ENCODE data around the gene VPREB3. TPM values are rescaled to one million over a fixed set of nuclear protein-coding genes. Genes with fewer than 3 reads are reported as not detected.
A peak's percentile ranks its signal among the peaks of the same experiment; 100 is the strongest.

Gene VPREB3
- total and polyA plus RNA-seq, 10 of the 15 experiments (the other 5 are each of a cell fraction or from before 2014, with no cell fraction given) = 0.75 to 79.5 (median 23.8) TPM

DNA sequence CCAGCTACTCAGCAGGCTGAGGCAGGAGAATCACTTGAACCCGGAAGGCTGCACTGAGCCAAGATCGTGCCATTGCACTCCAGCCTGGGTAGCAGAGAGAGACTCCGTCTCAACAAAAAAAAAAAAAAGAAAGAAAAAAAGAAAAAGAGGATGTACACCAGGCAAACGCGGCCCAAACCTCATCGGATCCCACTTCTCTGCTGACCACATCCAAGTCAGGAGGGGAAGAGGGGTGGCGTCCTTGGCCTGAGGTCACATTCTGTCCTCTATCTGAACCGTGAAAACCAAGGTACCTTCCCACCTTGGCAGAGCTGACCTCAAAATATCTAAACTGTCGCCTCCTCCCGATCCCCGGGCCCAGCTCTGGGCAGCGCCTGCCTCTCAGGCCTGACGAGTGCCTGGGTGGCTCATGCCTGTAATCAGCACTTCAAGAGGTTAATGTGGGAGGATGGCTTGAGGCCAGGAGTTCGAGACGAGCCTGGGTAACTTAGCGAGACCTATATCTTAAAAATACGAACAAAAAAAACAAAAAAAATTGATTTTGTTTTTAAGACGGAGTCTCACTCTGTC, 38.3 kb downstream of the VPREB3 start:
- Histone ChIP-seq H3K9me3 (replicated peaks; ENCODE audit: control insufficient read depth, insufficient read depth, low read length) (no peaks in the 10 kb centered on the region), H4K20me1 (ENCODE audit: control insufficient read depth, insufficient read depth) (no peaks in the 10 kb centered on the region), H2AFZ (ENCODE audit: control insufficient read depth, low read depth, low read length) (no peak overlapping the region), H3K9ac (ENCODE audit: control insufficient read depth, insufficient read depth, low read length) (peak overlapping the region; percentile 92), H3K4me3 (peak overlapping the region; percentile 83), H3K79me2 (ENCODE audit: control insufficient read depth, insufficient read depth, low read length) (peaks cover 12% of the 10 kb centered on the region), H3K27ac (ENCODE audit: control insufficient read depth, insufficient read depth) (no peak overlapping the region), H3K27me3 (replicated peaks in 1 of 2; ENCODE audit: control insufficient read depth in 2 of 2, insufficient read depth in 2 of 2, low read length in 1 of 2) (no peaks in the 10 kb centered on the region), H3K4me1 (ENCODE audit: control insufficient read depth, insufficient read depth, low read length) (peaks cover 14% of the 10 kb centered on the region), H3K4me2 (ENCODE audit: control insufficient read depth, insufficient read depth) (peak overlapping the region; percentile 76), H3K36me3 (ENCODE audit: control insufficient read depth in 2 of 2, insufficient read depth in 2 of 2, low read length in 1 of 2) (peaks cover 7 to 16% of the 10 kb centered on the region in 2 experiments; a peak in 3 of 4 replicates)
- ChIA-PET SMC1A (ENCODE audit: uncharacterized antibody, unreplicated experiment) (interaction anchor here (0.9 to 1.6 kb wide), 4 partner anchors 17 to 141 kb away, joined by 3 to 6 read pairs (median 3); partner anchors contain the start of gene SLC2A11), RAD21 (ENCODE audit: unreplicated experiment) (interaction anchor here (1.1 to 2.1 kb wide), 3 partner anchors 12 to 130 kb away, joined by 3 to 7 read pairs (median 3); partner anchors contain the start of gene ZNF70), CTCF (interaction anchor here (1.3 to 1.6 kb wide), 2 partner anchors 33 to 52 kb away, joined by 3 to 8 read pairs; partner anchors contain the start of gene CHCHD10), POLR2A (interaction anchor here (0.7 to 2.7 kb wide), 4 partner anchors 34 to 133 kb away, joined by 3 to 12 read pairs (median 3); partner anchors contain the start of gene ZNF70)
- DNase-seq (ENCODE audit: low read depth, low spot score) (no peak), ATAC-seq (peak; percentile 34), FAIRE-seq (no peak)
- TF ChIP-seq, protein P1, sequence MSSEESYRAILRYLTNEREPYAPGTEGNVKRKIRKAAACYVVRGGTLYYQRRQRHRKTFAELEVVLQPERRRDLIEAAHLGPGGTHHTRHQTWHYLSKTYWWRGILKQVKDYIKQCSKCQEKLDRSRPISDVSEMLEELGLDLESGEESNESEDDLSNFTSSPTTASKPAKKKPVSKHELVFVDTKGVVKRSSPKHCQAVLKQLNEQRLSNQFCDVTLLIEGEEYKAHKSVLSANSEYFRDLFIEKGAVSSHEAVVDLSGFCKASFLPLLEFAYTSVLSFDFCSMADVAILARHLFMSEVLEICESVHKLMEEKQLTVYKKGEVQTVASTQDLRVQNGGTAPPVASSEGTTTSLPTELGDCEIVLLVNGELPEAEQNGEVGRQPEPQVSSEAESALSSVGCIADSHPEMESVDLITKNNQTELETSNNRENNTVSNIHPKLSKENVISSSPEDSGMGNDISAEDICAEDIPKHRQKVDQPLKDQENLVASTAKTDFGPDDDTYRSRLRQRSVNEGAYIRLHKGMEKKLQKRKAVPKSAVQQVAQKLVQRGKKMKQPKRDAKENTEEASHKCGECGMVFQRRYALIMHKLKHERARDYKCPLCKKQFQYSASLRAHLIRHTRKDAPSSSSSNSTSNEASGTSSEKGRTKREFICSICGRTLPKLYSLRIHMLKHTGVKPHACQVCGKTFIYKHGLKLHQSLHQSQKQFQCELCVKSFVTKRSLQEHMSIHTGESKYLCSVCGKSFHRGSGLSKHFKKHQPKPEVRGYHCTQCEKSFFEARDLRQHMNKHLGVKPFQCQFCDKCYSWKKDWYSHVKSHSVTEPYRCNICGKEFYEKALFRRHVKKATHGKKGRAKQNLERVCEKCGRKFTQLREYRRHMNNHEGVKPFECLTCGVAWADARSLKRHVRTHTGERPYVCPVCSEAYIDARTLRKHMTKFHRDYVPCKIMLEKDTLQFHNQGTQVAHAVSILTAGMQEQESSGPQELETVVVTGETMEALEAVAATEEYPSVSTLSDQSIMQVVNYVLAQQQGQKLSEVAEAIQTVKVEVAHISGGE (CRISPR knock-in tag; IDR thresholded peaks at IDR 0.05) = no peak
- TF ChIP-seq RUNX3 (IDR thresholded peaks at IDR 0.05; ENCODE audit: low read length) = peak; percentile 41
- no peak for TF ChIP-seq EP300 (IDR thresholded peaks at IDR 0.05; ENCODE audit: borderline replicate concordance in 1 of 2, control insufficient read depth in 1 of 2, low read depth in 2 of 2, low read length in 2 of 2)
- no peak for TF ChIP-seq YBX1 (IDR thresholded peaks at IDR 0.05)
- no peak for TF ChIP-seq NR2C1 (IDR thresholded peaks at IDR 0.05)
- TF ChIP-seq SMARCA5 (IDR thresholded peaks at IDR 0.05) = 0 out of 2 replicates have a peak, but pooled peaks have one; percentile 18
- TF ChIP-seq FOXK2 (IDR thresholded peaks at IDR 0.05) = no peak
- no peak for TF ChIP-seq ZNF207 (IDR thresholded peaks at IDR 0.05; ENCODE audit: borderline replicate concordance)
- TF ChIP-seq SPI1 (IDR thresholded peaks at IDR 0.05; ENCODE audit: borderline replicate concordance, insufficient read depth, low read depth, low read length) = peak; percentile 7; the same call in 1 of the 2 replicates
- no peak for TF ChIP-seq TCF3 (IDR thresholded peaks at IDR 0.05; ENCODE audit: borderline replicate concordance, insufficient read depth, low read depth, low read length)
- TF ChIP-seq NR2F1 (conservative IDR thresholded peaks at IDR 0.05) = peak; percentile 27; the same call in 1 of the 2 replicates
- peak; percentile 43; the same call in 1 of the 2 replicates for TF ChIP-seq HDGF (IDR thresholded peaks at IDR 0.05)
- TF ChIP-seq FOS (IDR thresholded peaks at IDR 0.05; ENCODE audit: borderline replicate concordance, extremely low read depth, insufficient read length) = no peak
- TF ChIP-seq MEF2A (IDR thresholded peaks at IDR 0.05; ENCODE audit: insufficient read depth, low read depth, low read length) = no peak
- no peak for TF ChIP-seq CBX5 (IDR thresholded peaks at IDR 0.05; ENCODE audit: low read depth)
- TF ChIP-seq GATAD2B (conservative IDR thresholded peaks at IDR 0.05; ENCODE audit: low read depth) = no peak
- TF ChIP-seq POLR2AphosphoS2 (IDR thresholded peaks at IDR 0.05; ENCODE audit: low read depth, low read length) = no peak
- TF ChIP-seq IKZF2 (IDR thresholded peaks at IDR 0.05) = peak in 1 of 2 experiments; percentile 29; a peak in 1 of 4 replicates
- no peak for TF ChIP-seq CHD1 (IDR thresholded peaks at IDR 0.05; ENCODE audit: low read depth, low read length)
- no peak for TF ChIP-seq PML (IDR thresholded peaks at IDR 0.05; ENCODE audit: low read length)
- no peak for TF ChIP-seq MTA3 (IDR thresholded peaks at IDR 0.05; ENCODE audit: borderline replicate concordance, low read length)
- 95% methylated on average over 18 of the region's 18 CpGs for WGBS (ENCODE audit: insufficient coverage, insufficient replicate concordance, low lambda C conversion rate, missing lambda C conversion rate)
- in situ Hi-C loops (cut with MboI) (no loop called here), intact Hi-C loops (cut with micrococcal nuclease; ENCODE audit: unreplicated experiment) (no loop called here)
- no TSS peak for BruUV-seq (replicated peaks)

All from GM12878 (cell line).